HG03196 (cell line): ENCODE measurements around the gene ANKRD12.

Experiments used
- ATAC-seq: cut with Tn5 transposase; IDR thresholded peaks from one replicate; pipeline ENCODE4 v1.9.1; 2021; ENCODE audit not compliant: unreplicated experiment

Gene ANKRD12

GRCh38 chr18:9106094-9106493 lies 30.5 kb upstream of the ANKRD12 start:
- no peak for ATAC-seq

DNA sequence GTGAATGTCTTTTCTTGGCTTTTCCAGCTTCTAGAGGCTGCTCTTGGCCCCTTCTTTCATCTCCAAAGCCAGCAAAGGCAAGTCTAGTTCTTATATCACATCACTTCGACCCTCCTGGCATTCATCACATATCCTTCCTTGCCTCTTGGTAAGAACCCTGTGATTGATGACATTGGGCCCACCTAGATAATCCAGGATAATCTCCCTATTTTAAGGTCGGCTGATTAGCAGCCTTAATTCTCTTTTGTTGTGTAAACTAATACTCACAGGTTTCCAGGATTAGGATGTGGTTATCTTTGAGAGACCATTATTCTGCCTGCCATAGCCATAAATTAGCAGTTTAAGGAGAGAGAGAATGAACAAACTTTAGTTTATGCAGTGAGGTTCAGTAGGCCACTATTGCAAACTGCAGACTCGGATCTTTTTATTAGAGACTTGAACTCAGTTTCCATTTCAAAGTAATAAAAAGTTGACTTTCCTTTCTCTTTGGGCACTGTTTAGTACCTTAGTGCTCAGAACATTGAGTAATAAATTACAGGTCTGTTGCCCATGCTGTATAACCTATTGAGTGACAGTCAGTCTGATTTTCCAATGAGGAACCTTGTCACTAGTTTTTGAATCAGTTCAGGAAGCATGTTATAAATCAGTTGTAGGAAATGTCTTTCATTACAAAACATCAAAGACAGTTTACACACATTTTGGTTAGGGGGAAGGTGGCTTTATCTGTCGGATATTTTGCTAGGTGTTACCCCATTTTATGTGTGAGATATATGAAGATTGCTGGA lies 29.6 kb upstream of the ANKRD12 start:
- no peak for ATAC-seq

DNA sequence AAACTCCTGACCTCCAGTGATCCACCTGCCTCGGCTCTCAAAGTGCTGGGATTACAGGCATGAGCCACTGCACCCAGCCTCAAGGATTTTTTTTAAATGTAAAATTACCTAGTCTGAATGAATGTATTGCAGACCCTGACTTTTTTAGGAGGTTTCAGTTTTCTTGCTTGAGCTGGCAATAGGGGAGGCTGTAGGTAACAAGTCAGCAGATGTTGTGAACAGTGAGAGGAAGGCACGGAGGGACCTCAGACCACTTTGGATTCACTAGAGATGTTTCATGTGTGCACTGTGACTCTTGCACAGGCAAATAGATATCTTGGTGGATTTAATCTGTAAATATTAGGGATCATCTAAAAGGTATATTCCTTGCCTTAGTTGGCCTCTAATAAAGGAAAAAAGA lies 27.7 kb upstream of the ANKRD12 start:
- ATAC-seq, result no peak

DNA sequence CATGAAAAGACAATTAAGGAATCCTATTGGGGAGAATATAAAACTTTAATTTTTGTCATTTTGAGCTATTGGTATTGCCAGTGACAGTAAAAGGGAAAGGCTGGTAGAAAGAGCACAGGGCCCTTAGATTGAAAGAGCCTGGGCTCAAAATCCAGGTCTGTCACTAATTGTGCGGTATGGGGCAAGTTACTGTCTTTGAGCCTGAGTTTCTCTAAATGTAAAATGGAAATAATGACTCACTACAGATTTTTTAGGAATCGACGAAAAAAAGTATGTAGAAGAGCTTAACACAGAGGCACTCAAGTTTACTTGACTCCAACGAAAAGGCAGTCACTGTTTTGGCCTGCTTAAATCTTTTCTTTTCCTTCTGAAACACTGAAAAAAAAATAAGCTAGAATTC lies 27.1 kb upstream of the ANKRD12 start:
- no peak for ATAC-seq

DNA sequence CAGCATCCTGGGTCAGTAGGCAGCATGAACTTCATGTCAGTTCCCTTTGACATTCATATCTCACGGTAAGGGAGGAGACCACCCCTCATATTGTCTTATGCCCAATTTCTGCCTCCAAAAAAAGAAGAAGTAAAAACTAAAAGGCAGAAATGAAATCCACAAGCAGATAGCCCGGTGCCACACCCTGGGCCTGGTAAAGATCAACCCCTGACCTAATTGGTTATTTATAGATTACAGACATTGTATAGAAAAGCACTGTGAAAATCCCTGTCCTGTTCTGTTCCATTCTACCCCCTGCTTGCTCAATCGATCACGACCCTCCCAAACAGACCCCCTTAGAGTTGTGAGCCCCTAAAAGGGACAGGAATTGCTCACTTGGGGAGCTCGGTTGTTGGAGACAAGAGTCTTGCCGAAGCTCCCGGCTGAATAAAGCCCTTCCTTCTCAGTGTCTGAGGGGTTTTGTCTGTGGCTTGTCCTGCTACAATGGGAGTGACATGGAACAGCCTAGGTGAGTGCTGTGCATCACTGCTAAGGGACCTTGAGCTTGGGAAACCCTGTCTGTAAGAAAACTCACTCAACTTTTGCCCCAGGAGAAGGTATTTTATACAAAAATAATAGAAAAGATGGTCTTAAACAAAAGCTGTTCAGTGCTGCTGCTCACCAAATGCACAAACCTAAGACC lies 23.0 kb upstream of the ANKRD12 start:
- ATAC-seq, result no peak

DNA sequence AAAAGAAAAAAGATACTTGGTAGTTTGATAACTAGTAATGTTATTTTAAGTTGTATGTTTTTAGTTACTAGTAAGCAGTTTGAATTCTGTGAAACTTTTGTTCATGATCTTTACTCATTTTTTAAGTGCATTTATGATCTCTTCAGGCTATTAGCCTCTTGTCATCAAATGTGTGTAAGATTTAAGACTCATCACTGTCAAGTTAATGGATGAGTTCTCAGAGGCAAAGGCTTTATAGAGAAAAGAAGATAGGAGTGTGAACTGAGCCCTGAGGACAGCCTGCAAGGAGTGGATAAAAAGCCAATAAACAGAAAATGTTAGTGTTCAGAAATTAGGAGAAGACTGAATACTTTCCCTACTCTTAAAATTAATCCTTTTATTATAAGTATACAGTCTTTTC lies 20.6 kb upstream of the ANKRD12 start:
- ATAC-seq, result no peak

- no peak for ATAC-seq
These were observed 18.4 kb upstream of the ANKRD12 start for GRCh38 chr18:9117980-9118841.

DNA sequence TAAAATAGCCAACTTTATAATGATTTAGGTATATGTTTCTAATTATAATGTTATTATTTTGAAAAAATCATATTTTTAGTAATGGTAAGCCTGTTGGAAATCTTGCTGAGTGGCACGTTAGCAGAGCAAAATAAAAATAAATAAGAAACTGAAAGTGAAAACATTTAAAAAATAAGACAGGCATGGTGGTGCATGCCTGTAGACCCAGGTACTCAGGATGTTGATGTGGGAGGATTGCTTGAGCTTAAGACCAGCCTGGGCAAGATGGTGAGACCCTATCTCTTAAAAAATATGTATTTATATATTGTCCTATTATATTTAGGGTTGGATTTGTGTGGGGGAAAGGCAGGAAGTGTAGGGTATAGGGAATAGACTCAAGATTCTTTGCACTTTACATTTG lies 15.8 kb upstream of the ANKRD12 start:
- no peak for ATAC-seq

DNA sequence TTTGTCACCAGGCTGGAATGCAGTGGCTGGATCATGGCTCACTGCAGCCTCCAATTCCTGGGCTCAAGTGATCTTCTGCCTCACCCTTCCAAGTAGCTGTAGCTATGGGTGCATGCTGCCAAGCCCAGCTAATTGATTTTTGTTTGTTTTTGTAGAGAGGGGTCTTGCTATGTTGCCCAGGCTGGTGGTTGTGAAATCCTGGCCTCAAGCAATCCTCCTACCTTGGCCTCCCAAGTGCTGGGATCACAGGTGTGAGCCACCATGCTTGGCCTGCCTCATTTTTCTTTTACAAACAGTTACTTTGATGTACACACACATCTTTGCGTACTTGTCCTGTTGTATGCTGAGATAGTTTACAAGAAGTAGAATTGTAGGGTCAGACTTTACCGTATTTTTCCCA lies 13.1 kb upstream of the ANKRD12 start:
- no peak for ATAC-seq

DNA sequence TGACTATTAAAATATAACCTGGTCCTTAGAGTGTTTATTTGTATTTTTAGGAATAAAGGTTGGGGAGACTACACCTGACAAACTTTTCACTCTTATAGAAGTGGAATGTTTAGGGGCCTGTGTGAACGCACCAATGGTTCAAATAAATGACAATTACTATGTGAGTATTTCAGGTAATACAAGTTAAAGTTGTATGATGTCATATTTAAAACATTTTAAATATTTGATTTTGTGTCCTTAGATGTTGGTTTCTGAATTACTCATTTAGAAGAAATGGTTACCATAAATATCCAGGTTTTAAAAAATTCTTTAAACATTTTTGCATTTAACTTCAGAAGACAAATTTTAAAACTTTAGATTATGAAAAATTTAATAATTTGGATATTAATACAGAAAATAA lies 11.8 kb upstream of the ANKRD12 start:
- no peak for ATAC-seq

DNA sequence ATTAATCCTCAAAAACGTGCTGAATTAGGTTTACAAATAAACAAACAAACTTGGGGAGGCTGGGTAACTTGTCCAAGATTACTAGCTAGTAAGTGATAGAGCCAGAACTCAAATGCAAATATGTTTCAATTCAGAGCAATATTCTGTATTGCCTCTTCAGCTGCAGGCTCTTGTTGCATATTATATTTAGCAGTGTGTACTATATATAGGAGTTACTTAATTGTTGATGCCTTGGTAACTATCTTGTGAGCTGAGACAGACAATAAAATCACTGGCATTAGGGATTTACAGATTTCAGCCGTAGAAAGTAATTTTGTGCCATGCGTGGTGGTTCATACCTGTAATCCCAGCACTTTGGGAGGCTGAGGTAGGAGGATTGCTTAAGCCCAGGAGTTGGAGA lies 10.2 kb upstream of the ANKRD12 start:
- no peak for ATAC-seq

DNA sequence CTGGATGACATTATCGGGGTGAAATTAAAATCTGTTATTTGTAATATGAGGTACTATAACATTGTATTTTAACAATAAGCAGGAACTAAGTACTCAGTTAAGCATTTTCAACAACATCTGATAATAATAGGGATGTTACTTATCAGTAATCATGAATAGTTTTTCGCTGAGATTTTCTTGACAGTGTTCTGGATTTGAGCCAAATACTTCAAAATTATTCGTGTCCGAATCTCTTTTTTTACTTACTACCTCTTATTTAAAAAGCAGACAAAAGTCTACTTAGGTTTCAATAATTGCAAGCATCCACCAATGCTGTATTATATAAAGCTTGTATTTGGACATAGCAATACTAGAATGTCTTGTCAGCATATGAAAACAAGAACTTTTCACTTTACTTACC lies 6.4 kb upstream of the ANKRD12 start:
- ATAC-seq, result no peak

DNA sequence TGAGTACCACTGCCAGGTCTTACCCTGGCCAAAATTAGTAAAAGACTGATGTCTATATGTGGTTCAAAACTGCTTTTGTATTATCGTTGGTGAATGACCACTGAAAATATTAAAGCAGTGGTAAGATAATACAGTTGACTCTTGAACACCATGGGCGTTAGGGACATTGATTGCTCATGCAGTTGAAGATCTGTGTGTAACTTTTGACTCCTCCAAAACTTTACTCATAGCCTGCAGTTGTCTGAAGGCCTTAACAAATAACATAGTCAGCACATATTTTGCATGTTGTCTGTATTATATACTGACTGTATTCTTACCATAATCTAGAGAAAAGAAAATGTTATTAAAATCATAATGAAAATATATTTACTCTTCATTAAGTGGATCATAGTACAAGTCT lies 5.8 kb upstream of the ANKRD12 start:
- ATAC-seq, result no peak

GRCh38 chr18:9132628-9133027 lies 4.0 kb upstream of the ANKRD12 start:
- ATAC-seq, result no peak

DNA sequence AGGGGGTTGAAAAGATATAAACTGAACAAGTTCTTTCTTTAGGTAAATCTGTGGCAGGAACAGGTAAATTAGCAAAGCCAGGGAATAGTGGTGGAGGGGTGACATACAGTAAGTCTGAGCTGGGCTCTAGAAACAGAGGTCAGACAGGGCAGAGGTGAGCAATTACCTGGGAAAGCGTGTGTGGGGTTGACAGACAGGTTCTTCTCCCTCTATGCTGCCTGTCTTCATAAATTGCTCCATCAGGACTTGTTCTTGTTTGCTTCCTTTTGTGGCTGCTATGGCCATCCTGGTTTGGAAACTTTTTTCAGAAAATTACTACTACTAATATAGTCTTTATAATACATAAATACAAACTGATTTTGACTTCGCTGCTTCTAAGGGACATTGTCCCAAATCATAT lies 3.4 kb upstream of the ANKRD12 start:
- ATAC-seq, result no peak

- no peak for ATAC-seq
These were observed 1.3 kb upstream of the ANKRD12 start for GRCh38 chr18:9135081-9135911.

DNA sequence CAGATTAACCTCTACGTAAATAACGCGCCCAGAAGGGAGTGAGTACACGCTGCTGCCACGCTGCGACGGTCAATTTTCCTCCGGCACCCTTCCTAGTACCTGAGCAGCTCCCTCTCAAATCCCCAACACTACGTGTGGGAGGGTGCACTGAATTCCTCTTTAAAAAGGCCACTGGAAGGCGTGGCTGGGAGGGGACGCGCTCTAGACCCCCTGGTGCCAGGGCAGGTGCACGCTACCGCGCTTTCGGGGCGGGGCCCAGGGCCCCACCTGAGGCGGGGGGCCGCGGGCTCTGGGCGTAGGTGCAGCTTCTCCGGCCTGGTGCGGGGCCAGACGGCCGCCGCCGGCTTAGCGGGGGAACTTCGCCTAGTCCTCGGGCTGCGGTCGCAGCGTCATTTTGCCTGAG lies 668 bp upstream of the ANKRD12 start:
- ATAC-seq, result peak; percentile 18

DNA sequence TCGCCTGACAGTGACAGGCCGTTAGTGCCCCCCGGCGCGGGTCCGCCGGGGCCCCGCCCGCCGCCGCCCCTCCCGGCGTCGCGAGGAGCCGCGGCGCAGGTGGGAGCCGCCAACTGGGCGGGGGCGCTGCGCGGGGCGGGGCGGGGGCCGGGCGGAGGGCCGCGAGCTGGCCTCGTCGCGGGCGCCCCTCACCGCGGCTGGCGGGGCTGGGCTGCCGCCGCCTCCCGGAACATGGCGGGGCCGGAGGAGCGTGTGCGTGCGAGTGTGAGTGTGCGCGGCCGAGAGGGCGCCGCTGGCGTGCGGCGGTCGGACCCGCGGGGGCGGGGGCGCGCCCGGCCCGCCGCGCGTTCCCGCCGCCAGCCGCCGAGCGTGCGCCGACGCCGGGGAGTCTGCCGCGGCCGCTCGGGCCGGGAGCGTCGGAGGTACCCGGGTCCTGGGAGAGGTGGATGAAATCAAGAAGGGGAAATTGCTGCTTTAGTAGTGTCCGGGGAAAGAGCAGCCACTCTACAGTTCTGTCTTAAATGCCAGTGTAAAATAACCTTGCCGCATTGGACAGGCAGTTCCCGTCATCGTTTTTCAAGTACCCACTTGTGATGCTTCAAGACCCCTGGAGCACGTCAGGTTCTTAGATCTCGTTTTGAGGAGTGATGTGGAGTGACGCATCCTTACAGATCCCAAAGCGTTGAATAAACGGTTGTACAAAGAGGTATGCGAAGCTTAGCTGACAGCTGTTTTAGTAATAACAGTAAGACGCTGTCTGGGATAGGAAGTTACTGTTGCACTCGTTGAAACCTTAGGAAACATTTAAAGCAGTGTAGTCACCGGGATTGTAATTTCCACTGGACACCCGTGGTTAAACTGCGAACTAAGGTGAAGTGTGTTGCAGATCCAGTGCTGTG lies 836 bp downstream of the ANKRD12 start:
- ATAC-seq, result peak; percentile 42

DNA sequence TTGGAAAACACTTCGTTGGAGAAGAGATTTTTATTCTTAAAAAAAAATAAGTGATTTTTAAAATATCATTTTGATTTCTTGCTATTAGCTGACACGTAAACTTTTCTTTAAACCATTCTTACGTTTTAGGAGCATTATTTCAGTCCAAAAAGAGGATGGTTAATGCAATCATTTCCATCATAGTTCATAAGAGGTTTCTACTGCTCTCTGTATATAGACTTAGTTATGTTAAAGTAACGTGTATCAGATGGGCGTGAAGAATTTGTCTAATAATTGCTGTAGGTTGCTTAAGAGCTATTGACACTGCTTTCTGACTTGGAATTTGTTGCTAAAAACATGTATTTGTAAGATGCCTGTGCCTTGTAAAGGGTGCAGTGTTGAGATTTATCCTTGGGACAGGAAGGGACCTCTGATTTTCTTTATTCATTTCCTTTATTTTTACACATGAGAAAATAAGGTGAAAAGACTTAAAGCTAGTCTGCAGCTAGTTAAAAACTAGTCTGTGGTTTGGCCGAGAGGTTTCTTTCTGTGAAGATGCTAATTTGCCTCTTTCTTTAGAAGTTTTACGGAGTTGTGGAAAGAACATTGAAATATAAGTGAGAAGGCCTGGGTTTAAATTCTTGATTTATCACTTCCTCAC lies 2.9 kb downstream of the ANKRD12 start:
- ATAC-seq, result no peak
